ENCODE measurements around the gene HS3ST4. TPM values are rescaled to one million over a fixed set of nuclear protein-coding genes. Genes with fewer than 3 reads are reported as not detected.

The HS3ST4 gene
- total and polyA plus RNA-seq, 2 donors (not counting 3 experiments of a cell fraction or from before 2014, with no cell fraction given) = not detected

DNA sequence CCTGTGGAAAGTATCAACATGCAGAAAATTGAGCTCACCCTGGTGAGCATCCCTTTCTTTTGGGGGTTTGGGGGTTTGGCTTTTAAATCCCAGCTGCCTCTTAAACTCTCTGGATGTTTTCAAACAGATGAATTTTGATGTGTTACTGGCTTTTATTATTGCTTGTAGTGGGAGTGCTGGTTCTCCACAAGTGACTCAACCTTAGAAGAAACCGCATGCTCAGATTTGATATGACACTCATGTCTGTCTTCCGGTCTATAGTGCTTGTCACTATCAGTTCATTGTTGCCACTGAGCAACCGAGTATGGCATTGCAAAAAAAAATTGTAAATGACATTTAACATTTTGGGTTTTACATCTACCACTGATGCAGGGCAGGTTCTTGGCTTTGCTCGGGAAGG is 104.5 kb downstream of the HS3ST4 start:
- FAIRE-seq (no peak), DNase-seq (ENCODE audit: low read depth, low spot score) (no peak)
- intact Hi-C loops (cut with micrococcal nuclease) (no loop called here), dilution Hi-C loops (cut with MboI; ENCODE audit: extremely low pct_ligation_motif_present, low sequenced_read_pairs) (no loop called here)
- Histone ChIP-seq H3K4me2 (ENCODE audit: insufficient read depth, low read length) (no peak overlapping the region), H3K79me2 (ENCODE audit: control insufficient read depth, insufficient read depth, low read length) (no peaks in the 10 kb centered on the region), H3K27ac (ENCODE audit: insufficient read depth, low read depth, low read length) (no peak overlapping the region), H2AFZ (ENCODE audit: low read depth, low read length) (no peak overlapping the region), H3K27me3 (ENCODE audit: control insufficient read depth in 2 of 2, insufficient read depth in 2 of 2, low read length in 2 of 2) (no peaks in the 10 kb centered on the region), H3K4me1 (ENCODE audit: control insufficient read depth, extremely low read depth, insufficient read depth, low read length) (no peaks in the 10 kb centered on the region), H3K9me1 (replicated peaks; ENCODE audit: control insufficient read depth, extremely low read depth, insufficient read depth, low read length) (no peaks in the 10 kb centered on the region), H3K9me3 (replicated peaks; ENCODE audit: control insufficient read depth, insufficient read depth, low read length) (peaks cover 2% of the 10 kb centered on the region), H3K9ac (replicated peaks; ENCODE audit: extremely low read depth, insufficient read depth, low read length) (no peak overlapping the region), H3K36me3 (ENCODE audit: control insufficient read depth in 2 of 2, extremely low read depth in 1 of 2, insufficient read depth in 2 of 2, low read length in 2 of 2) (no peaks in the 10 kb centered on the region), H3K4me3 (replicated peaks in 1 of 3; ENCODE audit: insufficient read depth in 1 of 3, low read depth in 1 of 3, low read length in 3 of 3) (no peak overlapping the region), H4K20me1 (replicated peaks; ENCODE audit: control insufficient read depth, extremely low read depth, insufficient read depth, low read length) (no peaks in the 10 kb centered on the region)
- no TSS peak for BruUV-seq (replicated peaks)
- ChIA-PET CTCF (no interaction called here), POLR2A (no interaction called here)
- TF ChIP-seq GATA2 (IDR thresholded peaks at IDR 0.05; ENCODE audit: insufficient read depth, insufficient read length, low read depth, low read length) = no peak
- TF ChIP-seq MYC (IDR thresholded peaks at IDR 0.05; ENCODE audit: low read depth, low read length) = no peak
- TF ChIP-seq POLR2AphosphoS5 (IDR thresholded peaks at IDR 0.05; ENCODE audit: insufficient read depth, low read depth, low read length) = no peak
- TF ChIP-seq, protein P1, sequence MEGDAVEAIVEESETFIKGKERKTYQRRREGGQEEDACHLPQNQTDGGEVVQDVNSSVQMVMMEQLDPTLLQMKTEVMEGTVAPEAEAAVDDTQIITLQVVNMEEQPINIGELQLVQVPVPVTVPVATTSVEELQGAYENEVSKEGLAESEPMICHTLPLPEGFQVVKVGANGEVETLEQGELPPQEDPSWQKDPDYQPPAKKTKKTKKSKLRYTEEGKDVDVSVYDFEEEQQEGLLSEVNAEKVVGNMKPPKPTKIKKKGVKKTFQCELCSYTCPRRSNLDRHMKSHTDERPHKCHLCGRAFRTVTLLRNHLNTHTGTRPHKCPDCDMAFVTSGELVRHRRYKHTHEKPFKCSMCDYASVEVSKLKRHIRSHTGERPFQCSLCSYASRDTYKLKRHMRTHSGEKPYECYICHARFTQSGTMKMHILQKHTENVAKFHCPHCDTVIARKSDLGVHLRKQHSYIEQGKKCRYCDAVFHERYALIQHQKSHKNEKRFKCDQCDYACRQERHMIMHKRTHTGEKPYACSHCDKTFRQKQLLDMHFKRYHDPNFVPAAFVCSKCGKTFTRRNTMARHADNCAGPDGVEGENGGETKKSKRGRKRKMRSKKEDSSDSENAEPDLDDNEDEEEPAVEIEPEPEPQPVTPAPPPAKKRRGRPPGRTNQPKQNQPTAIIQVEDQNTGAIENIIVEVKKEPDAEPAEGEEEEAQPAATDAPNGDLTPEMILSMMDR (IDR thresholded peaks at IDR 0.05; ENCODE audit: extremely low read depth in 1 of 2, insufficient read depth in 1 of 2, low read depth in 1 of 2, low read length in 2 of 2) = no peak
- TF ChIP-seq POLR2A (IDR thresholded peaks at IDR 0.05; ENCODE audit: low read depth, low read length) = no peak
- no peak for TF ChIP-seq JUN (IDR thresholded peaks at IDR 0.05; ENCODE audit: borderline replicate concordance, insufficient read depth, insufficient read length, low read depth)
- TF ChIP-seq EZH2 (IDR thresholded peaks at IDR 0.05; ENCODE audit: borderline replicate concordance, low read depth, low read length, severe bottlenecking) = no peak
- TF ChIP-seq MAX (IDR thresholded peaks at IDR 0.05; ENCODE audit: insufficient read depth, insufficient read length) = no peak
- no peak for TF ChIP-seq FOS (IDR thresholded peaks at IDR 0.05; ENCODE audit: borderline replicate concordance, insufficient read depth, low read length)

Data from endothelial cell of umbilical vein (primary cell).